Measurements from ENCODE around the gene CXCL10. TPM values are rescaled to one million over a fixed set of nuclear protein-coding genes. Genes with fewer than 3 reads are reported as not detected.
A peak's percentile ranks its signal among the peaks of the same experiment; 100 is the strongest.

CXCL10 gene
- total and polyA plus RNA-seq, 10 donors, result 1.4 to 23.1 (median 7.1) TPM

DNA sequence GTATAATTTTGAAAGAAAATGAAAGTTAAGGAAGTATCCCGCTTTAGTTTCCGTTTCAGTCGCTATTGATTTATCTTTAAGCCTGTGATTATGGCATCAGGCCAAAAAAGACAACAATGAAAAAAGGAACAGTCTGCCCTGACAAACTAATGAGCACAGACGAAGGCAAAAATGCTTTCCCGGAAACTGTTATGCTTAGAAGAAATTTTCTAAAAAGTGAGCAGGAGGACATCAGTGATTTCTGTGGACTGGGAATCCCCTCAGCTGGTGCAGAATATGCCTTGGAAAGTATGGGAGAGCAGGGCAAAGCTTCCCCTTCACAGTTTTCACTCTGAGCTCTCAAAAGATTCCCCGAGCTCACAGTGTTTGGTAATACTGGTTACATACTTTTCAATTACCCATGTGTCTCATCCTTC, 5.1 kb upstream of the CXCL10 start:
- peak overlapping the region in 7 of 8 donors; percentile 24 to 76 (median 63) for H3K27ac ChIP-seq
- peaks cover 6 to 34% (median 20%) of the 10 kb centered on the region in 6 donors for H3K4me1 ChIP-seq
- no peak for DNase-seq
- H3K36me3 ChIP-seq, result no peaks in the 10 kb centered on the region
- H3K27me3 ChIP-seq (replicated peaks in 1 of 7), result no peaks in the 10 kb centered on the region
- H3K9me3 ChIP-seq, result no peaks in the 10 kb centered on the region
- intact Hi-C loops (cut with DNase I; ENCODE audit: low total_unique reads), result no loop called here
- WGBS, 5 donors, result 5 to 9% (median 6%) methylated on average over 6 of the region's 6 CpGs
- peak overlapping the region in 2 of 8 donors; percentile 33 to 53 for H3K4me3 ChIP-seq
- TF ChIP-seq, protein P1, sequence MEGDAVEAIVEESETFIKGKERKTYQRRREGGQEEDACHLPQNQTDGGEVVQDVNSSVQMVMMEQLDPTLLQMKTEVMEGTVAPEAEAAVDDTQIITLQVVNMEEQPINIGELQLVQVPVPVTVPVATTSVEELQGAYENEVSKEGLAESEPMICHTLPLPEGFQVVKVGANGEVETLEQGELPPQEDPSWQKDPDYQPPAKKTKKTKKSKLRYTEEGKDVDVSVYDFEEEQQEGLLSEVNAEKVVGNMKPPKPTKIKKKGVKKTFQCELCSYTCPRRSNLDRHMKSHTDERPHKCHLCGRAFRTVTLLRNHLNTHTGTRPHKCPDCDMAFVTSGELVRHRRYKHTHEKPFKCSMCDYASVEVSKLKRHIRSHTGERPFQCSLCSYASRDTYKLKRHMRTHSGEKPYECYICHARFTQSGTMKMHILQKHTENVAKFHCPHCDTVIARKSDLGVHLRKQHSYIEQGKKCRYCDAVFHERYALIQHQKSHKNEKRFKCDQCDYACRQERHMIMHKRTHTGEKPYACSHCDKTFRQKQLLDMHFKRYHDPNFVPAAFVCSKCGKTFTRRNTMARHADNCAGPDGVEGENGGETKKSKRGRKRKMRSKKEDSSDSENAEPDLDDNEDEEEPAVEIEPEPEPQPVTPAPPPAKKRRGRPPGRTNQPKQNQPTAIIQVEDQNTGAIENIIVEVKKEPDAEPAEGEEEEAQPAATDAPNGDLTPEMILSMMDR (IDR thresholded peaks at IDR 0.05 in 8 of 11, conservative IDR thresholded peaks at IDR 0.05 in 3 of 11), result no peak

DNA sequence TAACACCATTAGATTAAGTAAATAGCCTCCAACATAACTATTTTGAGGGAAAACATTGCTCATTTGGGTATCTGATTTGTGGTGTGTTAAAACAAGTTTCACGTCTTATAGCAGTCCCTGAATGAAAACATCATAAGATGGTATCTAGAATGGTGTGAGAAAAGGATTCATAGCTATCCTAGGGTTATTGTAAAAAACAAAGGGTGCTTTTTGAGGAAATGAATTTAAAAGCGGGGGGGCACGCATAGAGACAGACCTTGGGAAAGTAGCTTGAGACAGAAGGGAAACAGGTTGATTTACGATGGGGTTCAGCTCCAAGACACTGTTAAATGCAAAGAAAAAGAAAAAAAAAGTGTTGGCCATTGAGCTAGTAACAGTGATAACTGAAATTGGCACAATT, 768 bp upstream of the CXCL10 start:
- DNase-seq, result no peak
- H3K4me1 ChIP-seq, result peaks cover 12 to 33% (median 27%) of the 10 kb centered on the region in 6 donors
- TF ChIP-seq, protein P1 (IDR thresholded peaks at IDR 0.05 in 8 of 11, conservative IDR thresholded peaks at IDR 0.05 in 3 of 11), result no peak
- TF ChIP-seq POLR2AphosphoS5 (IDR thresholded peaks at IDR 0.05), result no peak
- no peak for TF ChIP-seq POLR2A (IDR thresholded peaks at IDR 0.05)
- H3K36me3 ChIP-seq, result no peaks in the 10 kb centered on the region
- intact Hi-C loops (cut with DNase I; ENCODE audit: low total_unique reads), result no loop called here
- no peaks in the 10 kb centered on the region for H3K9me3 ChIP-seq
- H3K4me3 ChIP-seq, result peak overlapping the region in 1 of 8 donors; percentile 21
- WGBS, 5 donors, result 22 to 44% (median 38%) methylated on average over 4 of the region's 4 CpGs
- peak overlapping the region in 2 of 8 donors; percentile 5 to 51 for H3K27ac ChIP-seq
- no peaks in the 10 kb centered on the region for H3K27me3 ChIP-seq (replicated peaks in 1 of 7)

DNA sequence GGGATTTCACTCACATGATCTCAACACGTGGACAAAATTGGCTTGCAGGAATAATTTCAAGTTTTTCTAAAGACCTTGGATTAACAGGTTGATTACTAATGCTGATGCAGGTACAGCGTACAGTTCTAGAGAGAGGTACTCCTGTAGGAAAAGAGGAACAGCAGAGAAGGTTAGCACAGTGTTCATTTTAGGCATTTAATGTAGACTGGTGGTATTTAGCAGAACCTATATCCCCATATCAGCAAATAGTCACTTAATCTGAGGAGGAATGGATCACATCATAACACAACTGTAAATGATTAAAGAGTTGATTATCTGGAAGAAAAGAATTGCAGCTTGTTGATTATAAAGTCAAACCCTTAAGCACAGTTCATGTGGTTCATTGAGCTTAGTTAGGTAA, 620 bp downstream of the CXCL10 start:
- TF ChIP-seq POLR2AphosphoS5 (IDR thresholded peaks at IDR 0.05), result no peak
- no peak for TF ChIP-seq POLR2A (IDR thresholded peaks at IDR 0.05)
- TF ChIP-seq, protein P1 (IDR thresholded peaks at IDR 0.05 in 8 of 11, conservative IDR thresholded peaks at IDR 0.05 in 3 of 11), result no peak
- Histone ChIP-seq H3K27me3 (replicated peaks in 1 of 7) (no peaks in the 10 kb centered on the region), H3K36me3 (no peaks in the 10 kb centered on the region), H3K9me3 (no peaks in the 10 kb centered on the region), H3K27ac (no peak overlapping the region), H3K4me3 (no peak overlapping the region), H3K4me1 (peaks cover 12 to 21% (median 18%) of the 10 kb centered on the region in 6 donors)
- intact Hi-C loops (cut with DNase I; ENCODE audit: low total_unique reads), result no loop called here
- DNase-seq, result no peak
- WGBS, 5 donors, result 71 to 86% (median 79%) methylated on average over 2 of the region's 2 CpGs

DNA sequence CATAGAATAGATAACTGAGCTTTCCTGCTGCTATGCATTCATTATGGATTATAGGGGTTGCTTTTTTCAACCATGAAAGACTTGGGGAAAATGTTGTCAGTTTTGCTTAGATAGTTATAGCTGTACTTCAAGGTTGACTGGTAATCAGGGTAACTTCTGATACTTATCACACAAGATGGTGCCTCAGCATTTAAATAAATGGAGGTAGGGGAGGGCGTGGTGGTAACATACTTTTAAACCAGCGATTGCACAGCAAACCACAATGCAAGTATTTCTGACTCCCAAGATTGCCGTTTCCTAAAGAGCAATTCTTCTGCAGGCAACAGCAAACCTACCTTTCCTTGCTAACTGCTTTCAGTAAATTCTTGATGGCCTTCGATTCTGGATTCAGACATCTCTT, 1.3 kb downstream of the CXCL10 start:
- no peak for DNase-seq
- intact Hi-C loops (cut with DNase I; ENCODE audit: low total_unique reads), result no loop called here
- no peak overlapping the region for H3K4me3 ChIP-seq
- H3K27me3 ChIP-seq (replicated peaks in 1 of 7), result no peaks in the 10 kb centered on the region
- peaks cover 12 to 21% (median 18%) of the 10 kb centered on the region in 6 donors for H3K4me1 ChIP-seq
- H3K36me3 ChIP-seq, result no peaks in the 10 kb centered on the region
- no peak for TF ChIP-seq POLR2A (IDR thresholded peaks at IDR 0.05)
- TF ChIP-seq POLR2AphosphoS5 (IDR thresholded peaks at IDR 0.05), result no peak
- TF ChIP-seq, protein P1 (IDR thresholded peaks at IDR 0.05 in 8 of 11, conservative IDR thresholded peaks at IDR 0.05 in 3 of 11), result no peak
- no peak overlapping the region for H3K27ac ChIP-seq
- H3K9me3 ChIP-seq, result no peaks in the 10 kb centered on the region
- 61 to 77% (median 71%) methylated on average over 4 of the region's 4 CpGs for WGBS, 5 donors

All from spleen (tissue), 11 donors.